ENCODE measurements around the gene NDUFAF3.
"Not testable (repeated sequence)": the region's sequence is repeated elsewhere in the genome, so short reads cannot be mapped to it uniquely, and the experiment has no call there.

- TF ChIP-seq CTCF (IDR thresholded peaks at IDR 0.05 in 8 of 11, conservative IDR thresholded peaks at IDR 0.05 in 3 of 11); POLR2AphosphoS5 (IDR thresholded peaks at IDR 0.05); POLR2A (IDR thresholded peaks at IDR 0.05): not testable (repeated sequence)
Measured at GRCh38 chr3:49008627-49009026, 13.3 kb upstream of the NDUFAF3 start.

Data from spleen (tissue), 7 donors.